HG02678 (cell line): ENCODE measurements around the gene AFP.

Experiments used
- ATAC-seq: cut with Tn5 transposase; IDR thresholded peaks from one replicate; pipeline ENCODE4 v1.9.1; 2021; ENCODE audit warnings: mild to moderate bottlenecking, moderate library complexity; ENCODE audit not compliant: unreplicated experiment

Gene AFP

DNA sequence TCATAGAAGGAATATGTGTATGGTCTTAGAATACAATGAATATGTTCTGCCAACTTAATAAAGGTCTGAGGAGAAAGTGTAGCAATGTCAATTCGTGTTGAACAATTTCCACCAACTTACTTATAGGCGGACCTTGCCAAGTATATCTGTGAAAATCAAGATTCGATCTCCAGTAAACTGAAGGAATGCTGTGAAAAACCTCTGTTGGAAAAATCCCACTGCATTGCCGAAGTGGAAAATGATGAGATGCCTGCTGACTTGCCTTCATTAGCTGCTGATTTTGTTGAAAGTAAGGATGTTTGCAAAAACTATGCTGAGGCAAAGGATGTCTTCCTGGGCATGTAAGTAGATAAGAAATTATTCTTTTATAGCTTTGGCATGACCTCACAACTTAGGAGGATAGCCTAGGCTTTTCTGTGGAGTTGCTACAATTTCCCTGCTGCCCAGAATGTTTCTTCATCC lies 22.7 kb upstream of the AFP start:
- no peak for ATAC-seq

DNA sequence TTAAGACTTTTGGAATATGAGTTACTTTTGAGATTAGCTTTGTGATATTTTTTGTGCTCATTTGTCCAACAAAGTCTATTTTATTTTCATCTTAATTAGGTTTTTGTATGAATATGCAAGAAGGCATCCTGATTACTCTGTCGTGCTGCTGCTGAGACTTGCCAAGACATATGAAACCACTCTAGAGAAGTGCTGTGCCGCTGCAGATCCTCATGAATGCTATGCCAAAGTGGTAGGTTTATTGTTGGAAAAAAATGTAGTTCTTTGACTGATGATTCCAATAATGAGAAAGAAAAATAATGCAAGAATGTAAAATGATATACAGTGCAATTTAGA lies 21.1 kb upstream of the AFP start:
- no peak for ATAC-seq

DNA sequence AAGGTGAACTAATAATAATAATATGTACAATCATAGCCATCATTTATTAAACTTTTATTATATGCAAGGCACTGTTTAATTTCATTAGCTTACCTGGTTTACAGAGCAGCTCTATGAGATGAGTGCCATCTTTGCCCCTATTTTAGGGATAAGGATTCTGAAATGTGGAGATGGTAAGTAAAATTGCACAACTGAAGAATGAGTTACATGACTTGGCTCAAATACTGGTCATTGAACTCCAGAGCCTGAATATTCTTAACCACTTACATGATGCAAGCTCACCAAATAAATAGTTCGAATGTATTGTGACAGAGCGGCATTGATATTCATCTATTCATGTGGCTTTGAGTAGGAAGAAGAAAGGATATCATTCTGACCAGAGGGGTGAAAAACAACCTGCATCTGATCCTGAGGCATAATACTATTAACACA lies 20.2 kb upstream of the AFP start:
- ATAC-seq = no peak

DNA sequence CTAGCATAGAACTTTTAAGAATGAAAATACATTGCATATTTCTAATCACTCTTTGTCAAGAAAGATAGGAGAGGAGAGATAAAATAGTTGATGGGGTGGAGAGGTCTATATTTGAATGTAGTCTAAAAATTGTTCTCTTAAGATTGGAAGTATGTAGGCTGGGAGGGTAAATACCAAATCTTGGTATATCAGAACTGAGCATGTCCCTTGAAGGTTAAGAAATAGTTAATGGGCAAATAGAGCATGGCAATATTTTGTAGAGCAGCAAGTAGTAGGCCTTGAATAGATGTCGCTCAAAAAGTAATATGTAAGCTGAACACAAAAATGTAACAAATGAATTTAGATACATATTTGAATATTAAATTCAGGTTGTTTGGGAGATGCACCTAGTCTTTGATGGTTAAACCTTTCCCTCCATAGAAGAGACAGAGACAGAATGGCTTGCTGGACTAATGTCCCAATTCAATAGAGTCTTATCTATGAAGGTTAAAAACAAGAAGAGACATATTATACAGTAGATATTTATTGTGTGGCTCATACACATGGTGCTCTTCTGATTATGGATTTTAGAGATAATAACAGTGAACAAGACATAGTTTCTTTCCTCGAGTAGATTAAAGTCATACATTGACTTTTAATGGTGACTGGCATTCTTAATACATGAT lies 19.5 kb upstream of the AFP start:
- ATAC-seq = no peak

DNA sequence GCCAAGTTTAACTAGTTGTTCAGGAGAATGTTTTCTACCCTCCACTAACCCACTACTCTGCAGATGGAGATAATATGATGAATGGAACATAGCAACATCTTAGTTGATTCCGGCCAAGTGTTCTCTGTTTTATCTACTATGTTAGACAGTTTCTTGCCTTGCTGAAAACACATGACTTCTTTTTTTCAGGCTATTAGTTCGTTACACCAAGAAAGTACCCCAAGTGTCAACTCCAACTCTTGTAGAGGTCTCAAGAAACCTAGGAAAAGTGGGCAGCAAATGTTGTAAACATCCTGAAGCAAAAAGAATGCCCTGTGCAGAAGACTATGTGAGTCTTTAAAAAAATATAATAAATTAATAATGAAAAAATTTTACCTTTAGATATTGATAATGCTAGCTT lies 18.7 kb upstream of the AFP start:
- no peak for ATAC-seq

DNA sequence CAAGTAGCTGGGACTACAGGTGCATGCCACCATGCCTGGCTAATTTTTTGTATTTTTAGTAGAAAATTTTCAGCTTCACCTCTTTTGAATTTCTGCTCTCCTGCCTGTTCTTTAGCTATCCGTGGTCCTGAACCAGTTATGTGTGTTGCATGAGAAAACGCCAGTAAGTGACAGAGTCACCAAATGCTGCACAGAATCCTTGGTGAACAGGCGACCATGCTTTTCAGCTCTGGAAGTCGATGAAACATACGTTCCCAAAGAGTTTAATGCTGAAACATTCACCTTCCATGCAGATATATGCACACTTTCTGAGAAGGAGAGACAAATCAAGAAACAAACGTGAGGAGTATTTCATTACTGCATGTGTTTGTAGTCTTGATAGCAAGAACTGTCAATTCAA lies 18.0 kb upstream of the AFP start:
- no peak for ATAC-seq

DNA sequence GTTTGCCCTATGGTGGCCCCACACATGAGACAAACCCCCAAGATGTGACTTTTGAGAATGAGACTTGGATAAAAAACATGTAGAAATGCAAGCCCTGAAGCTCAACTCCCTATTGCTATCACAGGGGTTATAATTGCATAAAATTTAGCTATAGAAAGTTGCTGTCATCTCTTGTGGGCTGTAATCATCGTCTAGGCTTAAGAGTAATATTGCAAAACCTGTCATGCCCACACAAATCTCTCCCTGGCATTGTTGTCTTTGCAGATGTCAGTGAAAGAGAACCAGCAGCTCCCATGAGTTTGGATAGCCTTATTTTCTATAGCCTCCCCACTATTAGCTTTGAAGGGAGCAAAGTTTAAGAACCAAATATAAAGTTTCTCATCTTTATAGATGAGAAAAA lies 17.3 kb upstream of the AFP start:
- ATAC-seq = no peak

DNA sequence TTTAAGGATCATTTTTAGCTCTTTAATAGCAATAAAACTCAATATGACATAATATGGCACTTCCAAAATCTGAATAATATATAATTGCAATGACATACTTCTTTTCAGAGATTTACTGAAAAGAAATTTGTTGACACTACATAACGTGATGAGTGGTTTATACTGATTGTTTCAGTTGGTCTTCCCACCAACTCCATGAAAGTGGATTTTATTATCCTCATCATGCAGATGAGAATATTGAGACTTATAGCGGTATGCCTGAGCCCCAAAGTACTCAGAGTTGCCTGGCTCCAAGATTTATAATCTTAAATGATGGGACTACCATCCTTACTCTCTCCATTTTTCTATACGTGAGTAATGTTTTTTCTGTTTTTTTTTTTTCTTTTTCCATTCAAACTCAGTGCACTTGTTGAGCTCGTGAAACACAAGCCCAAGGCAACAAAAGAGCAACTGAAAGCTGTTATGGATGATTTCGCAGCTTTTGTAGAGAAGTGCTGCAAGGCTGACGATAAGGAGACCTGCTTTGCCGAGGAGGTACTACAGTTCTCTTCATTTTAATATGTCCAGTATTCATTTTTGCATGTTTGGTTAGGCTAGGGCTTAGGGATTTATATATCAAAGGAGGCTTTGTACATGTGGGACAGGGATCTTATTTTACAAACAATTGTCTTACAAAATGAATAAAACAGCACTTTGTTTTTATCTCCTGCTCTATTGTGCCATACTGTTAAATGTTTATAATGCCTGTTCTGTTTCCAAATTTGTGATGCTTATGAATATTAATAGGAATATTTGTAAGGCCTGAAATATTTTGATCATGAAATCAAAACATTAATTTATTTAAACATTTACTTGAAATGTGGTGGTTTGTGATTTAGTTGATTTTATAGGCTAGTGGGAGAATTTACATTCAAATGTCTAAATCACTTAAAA lies 16.6 kb upstream of the AFP start:
- ATAC-seq = no peak

DNA sequence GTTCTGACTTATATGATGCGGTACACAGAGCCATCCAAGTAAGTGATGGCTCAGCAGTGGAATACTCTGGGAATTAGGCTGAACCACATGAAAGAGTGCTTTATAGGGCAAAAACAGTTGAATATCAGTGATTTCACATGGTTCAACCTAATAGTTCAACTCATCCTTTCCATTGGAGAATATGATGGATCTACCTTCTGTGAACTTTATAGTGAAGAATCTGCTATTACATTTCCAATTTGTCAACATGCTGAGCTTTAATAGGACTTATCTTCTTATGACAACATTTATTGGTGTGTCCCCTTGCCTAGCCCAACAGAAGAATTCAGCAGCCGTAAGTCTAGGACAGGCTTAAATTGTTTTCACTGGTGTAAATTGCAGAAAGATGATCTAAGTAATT lies 15.4 kb upstream of the AFP start:
- ATAC-seq = no peak

DNA sequence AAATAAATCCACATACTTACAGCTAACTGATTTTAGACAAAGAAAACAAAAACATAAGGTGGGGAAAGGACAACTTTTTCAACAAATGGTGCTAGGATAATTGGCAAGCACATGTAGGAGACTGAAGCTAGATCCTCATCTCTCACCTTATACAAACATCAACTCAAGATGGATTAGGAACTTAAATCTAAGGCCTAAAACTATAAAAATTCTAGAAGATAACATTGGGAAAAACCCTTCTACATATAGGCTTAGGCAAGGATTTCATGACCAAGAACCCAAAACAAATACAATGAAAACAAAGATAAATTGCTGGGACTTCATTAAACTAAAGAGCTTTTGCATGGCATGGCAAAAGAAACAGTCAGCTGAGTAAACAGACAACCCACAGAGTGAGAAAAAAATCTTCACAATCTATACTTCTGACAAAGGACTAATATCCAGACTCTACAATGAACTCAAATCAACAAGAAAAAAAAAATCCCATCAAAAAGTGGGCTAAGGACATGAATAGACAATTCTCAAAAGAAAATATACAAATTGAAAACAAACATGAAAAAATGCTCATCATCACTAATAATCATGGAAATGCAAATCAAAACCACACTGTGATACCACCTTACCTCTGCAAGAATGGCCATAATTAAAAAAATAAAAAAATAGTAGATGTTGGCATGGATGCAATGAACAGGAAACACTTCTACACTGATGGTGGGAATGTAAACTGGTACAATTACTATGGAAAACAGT lies 14.1 kb upstream of the AFP start:
- ATAC-seq = no peak

DNA sequence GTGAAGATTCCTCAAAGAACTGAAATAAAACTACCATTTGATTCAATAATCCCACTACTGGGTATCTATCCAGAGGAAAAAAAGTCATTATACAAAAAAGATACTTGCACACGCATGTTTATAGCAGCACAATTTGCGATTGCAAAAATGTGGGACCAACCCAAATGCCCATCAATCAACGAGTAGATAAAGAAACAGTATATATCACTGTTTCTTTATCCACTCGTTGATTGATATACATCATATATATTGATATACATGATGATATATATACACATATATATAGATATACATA lies 13.6 kb upstream of the AFP start:
- ATAC-seq = no peak

DNA sequence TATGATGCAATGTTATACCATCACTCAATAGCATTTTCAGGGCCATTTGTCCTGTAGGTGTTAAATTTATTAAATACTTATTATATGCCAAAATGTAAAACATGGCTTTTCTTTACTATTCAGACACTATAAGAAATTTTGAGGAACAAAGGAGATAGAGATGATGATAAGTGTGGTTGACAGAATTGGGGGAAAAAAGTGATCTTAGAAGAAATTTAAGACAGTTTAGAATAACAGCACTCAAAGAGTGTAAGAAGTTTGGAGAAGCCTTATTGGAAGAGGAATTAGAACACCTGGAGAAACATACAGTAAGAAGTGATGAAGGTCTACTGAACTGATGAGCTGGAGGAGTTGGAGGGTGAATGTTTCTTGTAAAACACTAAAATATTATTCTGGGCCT lies 12.8 kb upstream of the AFP start:
- no peak for ATAC-seq

DNA sequence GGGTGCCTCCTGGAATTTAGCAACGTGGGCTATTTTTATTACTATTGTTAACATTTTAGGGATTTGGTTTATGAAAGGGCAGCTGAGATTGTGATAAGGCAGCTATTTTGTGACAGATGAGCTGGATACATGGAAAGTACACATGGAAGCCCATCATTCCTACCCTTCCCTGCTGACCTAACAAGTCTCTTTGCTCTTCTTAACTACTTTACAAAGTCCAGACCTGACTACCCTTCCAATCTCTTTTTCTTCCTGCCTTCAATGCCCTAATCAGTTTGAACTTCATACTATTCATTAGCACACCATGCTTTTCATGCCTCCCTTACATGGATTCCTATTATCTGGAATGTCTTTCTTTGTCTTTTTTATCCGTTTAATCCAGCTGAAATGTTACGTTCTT lies 9.4 kb upstream of the AFP start:
- no peak for ATAC-seq

DNA sequence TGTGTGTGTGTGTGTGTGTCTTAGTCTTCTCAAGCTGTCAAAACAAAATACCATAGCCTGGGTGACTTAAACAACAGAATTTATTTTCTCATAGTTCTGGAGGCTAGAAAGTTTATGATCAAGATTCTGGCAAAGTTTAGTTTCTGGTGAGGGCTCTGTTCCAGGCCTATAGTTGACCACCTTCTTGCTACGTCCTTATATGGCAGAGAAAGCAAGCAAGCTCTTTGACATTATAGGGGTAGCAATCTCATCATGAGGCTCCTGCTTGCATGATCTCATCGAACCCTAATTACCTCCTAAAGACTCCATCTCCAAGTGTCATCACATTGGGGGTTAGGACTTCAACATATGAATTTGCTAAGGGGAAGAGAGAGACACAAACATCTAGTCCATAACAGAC lies 6.9 kb upstream of the AFP start:
- ATAC-seq = no peak

DNA sequence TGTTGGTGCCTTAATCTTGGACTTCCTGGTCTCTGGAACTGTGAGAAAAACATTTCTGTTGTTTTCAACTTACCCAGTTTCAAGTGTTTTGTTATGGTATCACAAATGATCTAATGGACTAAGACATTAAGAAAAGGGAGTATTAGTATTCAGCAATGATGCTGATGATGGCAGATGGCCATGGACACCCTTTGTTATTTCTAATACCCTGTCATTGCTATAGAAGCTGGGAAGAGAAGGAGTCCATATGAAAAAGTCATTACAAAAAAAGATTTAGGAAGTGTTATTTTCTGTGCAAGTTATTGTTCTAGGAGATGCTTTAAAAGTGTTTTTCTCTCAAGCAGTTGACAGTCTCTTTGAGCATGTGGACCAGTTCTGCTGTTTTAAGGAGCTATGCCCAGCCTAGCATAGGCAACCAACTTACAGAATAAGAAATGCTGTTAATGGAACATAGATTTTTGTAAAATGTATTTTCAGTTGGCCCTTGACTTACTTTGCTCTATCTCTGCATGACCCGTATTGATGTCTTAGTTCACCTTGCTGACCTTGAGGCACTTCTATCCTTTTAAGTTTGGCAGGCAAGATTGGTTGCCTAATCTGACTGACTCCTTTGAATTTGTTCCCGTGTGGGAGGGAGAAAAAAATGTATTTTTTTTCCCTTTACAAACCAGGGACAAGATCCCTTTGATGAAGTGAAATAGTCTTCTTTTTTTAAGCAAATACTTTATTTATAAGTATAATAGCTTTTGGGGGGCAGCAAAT lies 6.0 kb upstream of the AFP start:
- ATAC-seq = no peak

DNA sequence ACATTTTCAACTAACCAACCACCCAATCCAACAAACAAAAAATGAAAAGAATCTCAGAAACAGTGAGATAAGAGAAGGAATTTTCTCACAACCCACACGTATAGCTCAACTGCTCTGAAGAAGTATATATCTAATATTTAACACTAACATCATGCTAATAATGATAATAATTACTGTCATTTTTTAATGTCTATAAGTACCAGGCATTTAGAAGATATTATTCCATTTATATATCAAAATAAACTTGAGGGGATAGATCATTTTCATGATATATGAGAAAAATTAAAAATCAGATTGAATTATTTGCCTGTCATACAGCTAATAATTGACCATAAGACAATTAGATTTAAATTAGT lies 4.2 kb upstream of the AFP start:
- no peak for ATAC-seq

DNA sequence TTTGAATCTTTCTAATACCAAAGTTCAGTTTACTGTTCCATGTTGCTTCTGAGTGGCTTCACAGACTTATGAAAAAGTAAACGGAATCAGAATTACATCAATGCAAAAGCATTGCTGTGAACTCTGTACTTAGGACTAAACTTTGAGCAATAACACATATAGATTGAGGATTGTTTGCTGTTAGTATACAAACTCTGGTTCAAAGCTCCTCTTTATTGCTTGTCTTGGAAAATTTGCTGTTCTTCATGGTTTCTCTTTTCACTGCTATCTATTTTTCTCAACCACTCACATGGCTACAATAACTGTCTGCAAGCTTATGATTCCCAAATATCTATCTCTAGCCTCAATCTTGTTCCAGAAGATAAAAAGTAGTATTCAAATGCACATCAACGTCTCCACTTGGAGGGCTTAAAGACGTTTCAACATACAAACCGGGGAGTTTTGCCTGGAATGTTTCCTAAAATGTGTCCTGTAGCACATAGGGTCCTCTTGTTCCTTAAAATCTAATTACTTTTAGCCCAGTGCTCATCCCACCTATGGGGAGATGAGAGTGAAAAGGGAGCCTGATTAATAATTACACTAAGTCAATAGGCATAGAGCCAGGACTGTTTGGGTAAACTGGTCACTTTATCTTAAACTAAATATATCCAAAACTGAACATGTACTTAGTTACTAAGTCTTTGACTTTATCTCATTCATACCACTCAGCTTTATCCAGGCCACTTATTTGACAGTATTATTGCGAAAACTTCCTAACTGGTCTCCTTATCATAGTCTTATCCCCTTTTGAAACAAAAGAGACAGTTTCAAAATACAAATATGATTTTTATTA lies 3.6 kb upstream of the AFP start:
- ATAC-seq = no peak

DNA sequence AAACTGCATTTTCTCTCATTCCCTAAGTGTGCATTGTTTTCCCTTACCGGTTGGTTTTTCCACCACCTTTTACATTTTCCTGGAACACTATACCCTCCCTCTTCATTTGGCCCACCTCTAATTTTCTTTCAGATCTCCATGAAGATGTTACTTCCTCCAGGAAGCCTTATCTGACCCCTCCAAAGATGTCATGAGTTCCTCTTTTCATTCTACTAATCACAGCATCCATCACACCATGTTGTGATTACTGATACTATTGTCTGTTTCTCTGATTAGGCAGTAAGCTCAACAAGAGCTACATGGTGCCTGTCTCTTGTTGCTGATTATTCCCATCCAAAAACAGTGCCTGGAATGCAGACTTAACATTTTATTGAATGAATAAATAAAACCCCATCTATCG lies 2.9 kb upstream of the AFP start:
- ATAC-seq = no peak

DNA sequence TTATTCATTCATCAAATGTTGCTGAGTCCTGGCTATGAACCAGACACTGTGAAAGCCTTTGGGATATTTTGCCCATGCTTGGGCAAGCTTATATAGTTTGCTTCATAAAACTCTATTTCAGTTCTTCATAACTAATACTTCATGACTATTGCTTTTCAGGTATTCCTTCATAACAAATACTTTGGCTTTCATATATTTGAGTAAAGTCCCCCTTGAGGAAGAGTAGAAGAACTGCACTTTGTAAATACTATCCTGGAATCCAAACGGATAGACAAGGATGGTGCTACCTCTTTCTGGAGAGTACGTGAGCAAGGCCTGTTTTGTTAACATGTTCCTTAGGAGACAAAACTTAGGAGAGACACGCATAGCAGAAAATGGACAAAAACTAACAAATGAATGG lies 1.7 kb upstream of the AFP start:
- peak; percentile 66 for ATAC-seq
